ENCODE measurements around the gene GRAMD1B. TPM values are rescaled to one million over a fixed set of nuclear protein-coding genes. Genes with fewer than 3 reads are reported as not detected.

Gene GRAMD1B
- 21.3 TPM for total RNA-seq

DNA sequence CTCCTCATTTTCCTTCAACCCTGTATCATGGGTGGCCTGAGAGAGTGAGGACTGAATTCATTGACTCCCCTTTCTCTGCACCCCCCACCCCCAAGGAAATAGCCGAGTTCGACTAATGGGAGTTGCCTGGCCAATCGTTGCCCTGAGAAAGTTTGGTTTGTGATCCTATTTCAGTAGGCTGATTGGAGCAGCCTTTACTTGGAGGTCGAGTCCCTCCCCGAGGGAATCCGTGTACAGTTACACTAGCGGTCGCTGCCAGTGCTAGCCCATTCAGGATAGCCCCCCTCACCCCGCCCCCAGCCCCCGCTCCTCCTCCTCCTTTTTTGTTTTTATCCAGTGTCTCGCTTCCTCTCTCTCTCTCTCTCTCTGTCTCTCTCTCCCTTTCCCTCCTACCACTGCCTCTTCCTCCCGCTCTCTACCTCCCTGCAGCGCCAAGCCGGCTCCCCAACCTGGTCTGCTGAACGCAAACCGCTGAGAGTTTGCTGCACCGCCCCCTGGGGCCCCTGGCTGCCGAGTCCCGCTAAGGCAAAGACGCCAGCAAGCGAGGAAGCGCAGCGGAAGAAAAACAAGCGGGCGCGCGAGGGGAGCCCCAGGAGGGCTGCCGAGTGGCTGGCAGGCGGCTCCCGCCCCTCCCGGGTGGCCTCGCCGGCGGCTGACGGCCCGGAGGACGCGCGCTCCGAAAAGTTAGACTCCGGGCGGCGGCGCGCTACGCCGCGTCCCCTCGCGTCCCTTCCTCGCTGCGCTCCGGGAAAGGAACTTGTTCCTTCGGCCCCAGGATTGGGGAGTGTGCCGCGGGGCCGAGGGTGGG is at the start of gene GRAMD1B:
TSS of gene GRAMD1B (plus strand) at position 357 of the 808 bp plus-strand sequence. CDS start 524 bp downstream, outside the sequence.

DNA sequence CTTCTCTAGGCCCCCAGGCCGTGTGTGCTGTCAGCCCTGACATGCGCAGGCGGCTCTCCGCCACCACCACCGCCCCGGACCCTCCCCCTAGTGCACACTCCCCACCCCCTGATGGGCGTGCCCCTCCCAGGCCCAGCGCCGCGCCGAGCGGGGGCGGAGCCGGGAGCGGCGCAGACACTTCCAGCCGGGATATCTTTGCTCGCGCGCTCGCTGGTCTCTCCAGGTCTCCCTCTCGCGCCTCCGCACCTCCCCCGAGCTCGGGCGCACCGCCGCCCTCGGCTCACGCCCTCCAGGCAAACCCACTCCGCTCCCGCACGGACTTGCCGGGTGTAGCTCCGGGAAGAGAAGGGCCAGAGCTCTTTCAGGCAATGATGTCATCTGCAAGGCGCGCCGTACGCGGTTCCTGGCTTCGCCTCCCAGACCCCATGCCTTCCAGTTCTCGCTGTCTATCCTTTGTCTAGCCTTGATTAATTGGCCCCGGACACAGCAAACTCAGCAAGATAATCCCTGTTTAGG is 224.6 kb downstream of the GRAMD1B start, which contains the start of gene SCN3B:
TSS of gene SCN3B (minus strand) at position 59 of the 516 bp plus-strand sequence. CDS start 823 bp downstream, outside the sequence.

Small RNA genes within 50 kb of the gene (small RNA-seq; reads per million reads assigned to genes)
- not detected for gene MIR4493 (ENCODE audit: low replicate concordance)

Other genes starting within 250 kb of the GRAMD1B start
- gene CLMP, start 235.0 kb upstream of the GRAMD1B start, total RNA-seq, result 30.9 TPM
- gene SCN3B, start 224.4 kb downstream of the GRAMD1B start, total RNA-seq, result 4.1 TPM

Measured in metanephros (tissue), 2 donors.